ENCODE data around the gene PSMB7.

PSMB7 gene

DNA sequence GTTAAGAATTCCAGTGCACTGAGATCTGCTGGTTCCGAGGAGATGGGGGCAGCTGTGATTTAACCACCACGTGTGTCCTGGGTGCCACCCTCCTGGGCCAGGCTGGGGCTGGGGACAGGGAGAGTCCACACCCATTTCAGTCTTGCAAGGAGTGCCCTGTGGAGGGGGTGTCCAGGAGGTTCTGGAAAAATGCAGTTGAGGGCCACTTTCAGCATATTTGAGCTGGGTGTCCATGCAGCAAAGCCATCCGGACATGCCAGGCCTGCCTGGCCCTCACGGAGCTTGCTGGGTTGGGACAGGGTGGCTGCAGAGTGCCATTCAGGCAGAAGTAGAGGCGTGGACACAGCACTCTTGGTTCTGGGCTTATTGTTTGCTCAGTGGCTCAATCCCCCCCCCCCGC is 89.4 kb downstream of the PSMB7 start:
- H3K4me1 ChIP-seq (ENCODE audit: control insufficient read depth in 5 of 5, insufficient read depth in 5 of 5, low read length in 5 of 5): peaks cover 0 to 5% (median 0%) of the 10 kb centered on the region in 5 donors
- no peaks in the 10 kb centered on the region for H3K9me3 ChIP-seq (ENCODE audit: control insufficient read depth in 5 of 5, low read length in 5 of 5)
- no peak overlapping the region for H3K27ac ChIP-seq (ENCODE audit: low read depth, low read length)
- no peaks in the 10 kb centered on the region for H3K27me3 ChIP-seq (ENCODE audit: control insufficient read depth in 5 of 5, insufficient read depth in 4 of 5, low read length in 5 of 5)
- no peak overlapping the region for H3K9ac ChIP-seq (ENCODE audit: low read length in 5 of 5)
- H3K4me3 ChIP-seq (ENCODE audit: low read depth in 1 of 5, low read length in 5 of 5): no peak overlapping the region
- H3K36me3 ChIP-seq (ENCODE audit: control insufficient read depth in 5 of 5, insufficient read depth in 5 of 5, low read length in 5 of 5): peaks cover 0 to 94% (median 86%) of the 10 kb centered on the region in 5 donors

GRCh38 chr9:124323904-124324303 is 91.3 kb downstream of the PSMB7 start:
- Histone ChIP-seq H3K27me3 (ENCODE audit: control insufficient read depth in 5 of 5, insufficient read depth in 4 of 5, low read length in 5 of 5) (no peaks in the 10 kb centered on the region), H3K9me3 (ENCODE audit: control insufficient read depth in 5 of 5, low read length in 5 of 5) (no peaks in the 10 kb centered on the region), H3K36me3 (ENCODE audit: control insufficient read depth in 5 of 5, insufficient read depth in 5 of 5, low read length in 5 of 5) (peaks cover 0 to 75% (median 71%) of the 10 kb centered on the region in 5 donors), H3K9ac (ENCODE audit: low read length in 5 of 5) (no peak overlapping the region), H3K27ac (ENCODE audit: low read depth, low read length) (no peak overlapping the region), H3K4me3 (ENCODE audit: low read depth in 1 of 5, low read length in 5 of 5) (no peak overlapping the region), H3K4me1 (ENCODE audit: control insufficient read depth in 5 of 5, insufficient read depth in 5 of 5, low read length in 5 of 5) (peaks cover 0 to 10% (median 7%) of the 10 kb centered on the region in 5 donors)

- no peak overlapping the region for H3K27ac ChIP-seq (ENCODE audit: low read depth, low read length)
- peaks cover 0 to 64% (median 60%) of the 10 kb centered on the region in 5 donors for H3K36me3 ChIP-seq (ENCODE audit: control insufficient read depth in 5 of 5, insufficient read depth in 5 of 5, low read length in 5 of 5)
- no peak overlapping the region for H3K4me3 ChIP-seq (ENCODE audit: low read depth in 1 of 5, low read length in 5 of 5)
- no peak overlapping the region for H3K9ac ChIP-seq (ENCODE audit: low read length in 5 of 5)
- H3K9me3 ChIP-seq (ENCODE audit: control insufficient read depth in 5 of 5, low read length in 5 of 5): no peaks in the 10 kb centered on the region
- H3K4me1 ChIP-seq (ENCODE audit: control insufficient read depth in 5 of 5, insufficient read depth in 5 of 5, low read length in 5 of 5): peaks cover 0 to 10% (median 7%) of the 10 kb centered on the region in 5 donors
- no peaks in the 10 kb centered on the region for H3K27me3 ChIP-seq (ENCODE audit: control insufficient read depth in 5 of 5, insufficient read depth in 4 of 5, low read length in 5 of 5)
Measured at GRCh38 chr9:124322618-124323432, 92.4 kb downstream of the PSMB7 start.

DNA sequence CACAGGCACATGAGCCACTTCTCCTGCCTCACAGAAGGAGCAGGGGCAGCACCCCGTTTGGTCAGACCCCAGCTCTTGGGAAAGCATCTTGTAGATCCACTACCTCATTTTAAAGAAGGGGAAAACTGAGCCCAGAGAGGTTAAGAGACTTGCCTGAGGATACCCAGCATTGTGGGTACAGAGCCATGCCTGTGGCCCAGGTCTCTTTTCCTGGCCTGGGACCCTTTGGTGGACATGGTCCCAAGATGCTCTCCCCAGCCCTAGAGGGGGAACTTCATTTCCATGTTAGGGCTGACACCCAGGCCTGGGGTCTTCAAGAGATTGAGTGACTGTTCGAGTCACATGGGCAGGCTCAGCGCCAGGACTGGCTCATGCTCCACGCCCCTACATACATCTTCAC is 93.3 kb downstream of the PSMB7 start:
- no peaks in the 10 kb centered on the region for H3K27me3 ChIP-seq (ENCODE audit: control insufficient read depth in 5 of 5, insufficient read depth in 4 of 5, low read length in 5 of 5)
- H3K36me3 ChIP-seq (ENCODE audit: control insufficient read depth in 5 of 5, insufficient read depth in 5 of 5, low read length in 5 of 5): peaks cover 0 to 63% (median 52%) of the 10 kb centered on the region in 5 donors
- peaks cover 0 to 10% (median 7%) of the 10 kb centered on the region in 5 donors for H3K4me1 ChIP-seq (ENCODE audit: control insufficient read depth in 5 of 5, insufficient read depth in 5 of 5, low read length in 5 of 5)
- H3K27ac ChIP-seq (ENCODE audit: low read depth, low read length): no peak overlapping the region
- H3K9me3 ChIP-seq (ENCODE audit: control insufficient read depth in 5 of 5, low read length in 5 of 5): no peaks in the 10 kb centered on the region
- H3K4me3 ChIP-seq (ENCODE audit: low read depth in 1 of 5, low read length in 5 of 5): no peak overlapping the region
- H3K9ac ChIP-seq (ENCODE audit: low read length in 5 of 5): no peak overlapping the region

GRCh38 chr9:124321416-124321815 is 93.8 kb downstream of the PSMB7 start:
- peaks cover 0 to 63% (median 52%) of the 10 kb centered on the region in 5 donors for H3K36me3 ChIP-seq (ENCODE audit: control insufficient read depth in 5 of 5, insufficient read depth in 5 of 5, low read length in 5 of 5)
- no peaks in the 10 kb centered on the region for H3K27me3 ChIP-seq (ENCODE audit: control insufficient read depth in 5 of 5, insufficient read depth in 4 of 5, low read length in 5 of 5)
- no peaks in the 10 kb centered on the region for H3K9me3 ChIP-seq (ENCODE audit: control insufficient read depth in 5 of 5, low read length in 5 of 5)
- H3K9ac ChIP-seq (ENCODE audit: low read length in 5 of 5): no peak overlapping the region
- H3K27ac ChIP-seq (ENCODE audit: low read depth, low read length): no peak overlapping the region
- no peak overlapping the region for H3K4me3 ChIP-seq (ENCODE audit: low read depth in 1 of 5, low read length in 5 of 5)
- peaks cover 0 to 10% (median 7%) of the 10 kb centered on the region in 5 donors for H3K4me1 ChIP-seq (ENCODE audit: control insufficient read depth in 5 of 5, insufficient read depth in 5 of 5, low read length in 5 of 5)

- H3K4me1 ChIP-seq (ENCODE audit: control insufficient read depth in 5 of 5, insufficient read depth in 5 of 5, low read length in 5 of 5): peaks cover 0 to 14% (median 7%) of the 10 kb centered on the region in 5 donors
- H3K27ac ChIP-seq (ENCODE audit: low read depth, low read length): no peak overlapping the region
- H3K9ac ChIP-seq (ENCODE audit: low read length in 5 of 5): no peak overlapping the region
- H3K36me3 ChIP-seq (ENCODE audit: control insufficient read depth in 5 of 5, insufficient read depth in 5 of 5, low read length in 5 of 5): peaks cover 0 to 64% (median 53%) of the 10 kb centered on the region in 5 donors
- H3K27me3 ChIP-seq (ENCODE audit: control insufficient read depth in 5 of 5, insufficient read depth in 4 of 5, low read length in 5 of 5): no peaks in the 10 kb centered on the region
- H3K9me3 ChIP-seq (ENCODE audit: control insufficient read depth in 5 of 5, low read length in 5 of 5): no peaks in the 10 kb centered on the region
- no peak overlapping the region for H3K4me3 ChIP-seq (ENCODE audit: low read depth in 1 of 5, low read length in 5 of 5)
Measured at GRCh38 chr9:124320062-124320973, 94.9 kb downstream of the PSMB7 start.

GRCh38 chr9:124315882-124316281 is 99.4 kb downstream of the PSMB7 start:
- Histone ChIP-seq H3K36me3 (ENCODE audit: control insufficient read depth in 5 of 5, insufficient read depth in 5 of 5, low read length in 5 of 5) (peaks cover 0 to 56% (median 45%) of the 10 kb centered on the region in 5 donors), H3K27ac (ENCODE audit: low read depth, low read length) (no peak overlapping the region), H3K27me3 (ENCODE audit: control insufficient read depth in 5 of 5, insufficient read depth in 4 of 5, low read length in 5 of 5) (no peaks in the 10 kb centered on the region), H3K4me3 (ENCODE audit: low read depth in 1 of 5, low read length in 5 of 5) (no peak overlapping the region), H3K9ac (ENCODE audit: low read length in 5 of 5) (no peak overlapping the region), H3K4me1 (ENCODE audit: control insufficient read depth in 5 of 5, insufficient read depth in 5 of 5, low read length in 5 of 5) (peaks cover 0 to 14% (median 6%) of the 10 kb centered on the region in 5 donors), H3K9me3 (ENCODE audit: control insufficient read depth in 5 of 5, low read length in 5 of 5) (no peaks in the 10 kb centered on the region)

- Histone ChIP-seq H3K27ac (ENCODE audit: low read depth, low read length) (no peak overlapping the region), H3K27me3 (ENCODE audit: control insufficient read depth in 5 of 5, insufficient read depth in 4 of 5, low read length in 5 of 5) (no peaks in the 10 kb centered on the region), H3K36me3 (ENCODE audit: control insufficient read depth in 5 of 5, insufficient read depth in 5 of 5, low read length in 5 of 5) (peaks cover 0 to 72% (median 51%) of the 10 kb centered on the region in 5 donors), H3K4me3 (ENCODE audit: low read depth in 1 of 5, low read length in 5 of 5) (no peak overlapping the region), H3K9ac (ENCODE audit: low read length in 5 of 5) (no peak overlapping the region), H3K9me3 (ENCODE audit: control insufficient read depth in 5 of 5, low read length in 5 of 5) (no peaks in the 10 kb centered on the region), H3K4me1 (ENCODE audit: control insufficient read depth in 5 of 5, insufficient read depth in 5 of 5, low read length in 5 of 5) (peaks cover 0 to 7% (median 0%) of the 10 kb centered on the region in 5 donors)
Measured at GRCh38 chr9:124313940-124314339, 101.3 kb downstream of the PSMB7 start.

DNA sequence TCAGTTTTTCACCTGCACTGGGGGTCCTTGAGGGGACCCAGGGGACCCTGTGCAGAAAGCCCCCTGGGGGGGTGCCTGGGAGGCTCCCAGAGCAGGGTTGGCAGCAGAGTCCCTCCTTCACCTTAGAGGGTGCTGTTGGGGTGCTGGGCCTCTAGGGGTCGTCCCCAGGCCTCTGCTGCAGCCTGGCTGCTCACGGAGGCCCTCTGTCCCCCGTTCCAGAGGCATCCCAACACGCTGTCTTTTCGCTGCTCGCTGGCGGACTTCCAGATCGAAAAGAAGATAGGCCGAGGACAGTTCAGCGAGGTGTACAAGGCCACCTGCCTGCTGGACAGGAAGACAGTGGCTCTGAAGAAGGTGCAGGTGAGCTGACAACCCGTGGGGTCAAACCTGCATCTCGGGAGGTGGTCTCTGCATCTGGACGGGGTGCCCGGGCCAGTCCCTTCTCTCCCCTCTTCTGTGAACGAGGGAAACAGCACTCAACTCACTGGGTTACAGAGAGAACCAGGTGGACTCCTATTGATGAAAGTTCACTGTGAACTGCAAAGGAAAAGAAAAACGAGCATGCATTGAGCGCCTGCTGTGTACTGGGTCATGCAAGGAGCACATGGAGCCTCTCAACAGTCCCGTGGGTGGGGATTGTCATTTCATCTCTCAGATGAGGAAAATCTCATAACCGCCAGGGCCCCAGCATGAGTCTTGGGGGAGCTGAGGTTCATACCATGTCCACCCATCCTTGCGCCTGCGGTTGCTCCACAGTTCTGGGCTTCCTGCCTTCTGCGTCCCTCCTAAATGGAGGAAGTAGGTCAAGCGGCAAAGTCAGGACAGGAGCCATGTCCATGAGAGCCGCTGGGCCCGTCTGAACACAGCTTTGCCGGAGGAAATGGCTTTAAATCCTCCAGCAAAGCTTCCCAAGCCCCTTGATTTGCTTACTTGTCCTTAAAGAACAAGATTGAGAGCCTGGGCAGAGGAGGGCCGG is 102.7 kb downstream of the PSMB7 start:
- peaks cover 0 to 79% (median 57%) of the 10 kb centered on the region in 5 donors for H3K36me3 ChIP-seq (ENCODE audit: control insufficient read depth in 5 of 5, insufficient read depth in 5 of 5, low read length in 5 of 5)
- H3K4me3 ChIP-seq (ENCODE audit: low read depth in 1 of 5, low read length in 5 of 5): no peak overlapping the region
- H3K27me3 ChIP-seq (ENCODE audit: control insufficient read depth in 5 of 5, insufficient read depth in 4 of 5, low read length in 5 of 5): no peaks in the 10 kb centered on the region
- no peak overlapping the region for H3K9ac ChIP-seq (ENCODE audit: low read length in 5 of 5)
- H3K4me1 ChIP-seq (ENCODE audit: control insufficient read depth in 5 of 5, insufficient read depth in 5 of 5, low read length in 5 of 5): peaks cover 0 to 7% (median 0%) of the 10 kb centered on the region in 5 donors
- no peak overlapping the region for H3K27ac ChIP-seq (ENCODE audit: low read depth, low read length)
- no peaks in the 10 kb centered on the region for H3K9me3 ChIP-seq (ENCODE audit: control insufficient read depth in 5 of 5, low read length in 5 of 5)

All from subcutaneous abdominal adipose tissue (tissue), 5 donors.